Measurements from ENCODE around the gene SLC7A9. TPM values are rescaled to one million over a fixed set of nuclear protein-coding genes. Genes with fewer than 3 reads are reported as not detected.

Gene SLC7A9
- total and polyA plus RNA-seq, 10 of the 15 experiments (the other 5 are each of a cell fraction or from before 2014, with no cell fraction given) = 0.13 to 0.17 TPM; not detected in 8

DNA sequence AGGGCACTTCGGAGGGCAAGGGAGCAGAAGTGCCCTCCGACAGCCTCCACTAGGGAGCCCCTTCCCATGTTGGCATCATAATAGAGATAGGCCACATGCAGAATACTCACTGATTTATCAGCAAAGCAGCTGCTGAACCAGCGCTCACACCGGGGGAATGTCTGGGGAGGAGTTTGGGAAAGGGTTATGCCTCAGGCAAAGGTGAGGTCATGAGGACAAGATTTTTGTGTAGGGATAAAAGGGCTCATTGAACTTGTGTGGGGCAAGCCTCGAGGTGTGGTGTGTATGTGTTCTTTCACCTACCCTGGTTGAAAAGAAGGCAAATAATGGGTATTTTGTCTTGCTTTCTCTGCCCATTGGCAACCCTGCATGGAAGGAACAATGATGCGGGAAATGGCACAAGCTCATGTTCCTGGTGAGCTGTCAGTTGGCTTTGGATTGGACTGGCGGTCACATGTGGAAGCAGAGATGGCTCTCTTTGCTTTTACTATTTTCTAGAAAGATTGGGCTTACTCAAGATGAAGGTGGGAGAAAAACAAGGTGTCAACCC, 39.1 kb upstream of the SLC7A9 start:
- Histone ChIP-seq H3K4me2 (ENCODE audit: control insufficient read depth, insufficient read depth) (no peak overlapping the region), H3K9ac (ENCODE audit: control insufficient read depth, insufficient read depth, low read length) (no peak overlapping the region), H3K27me3 (replicated peaks in 1 of 2; ENCODE audit: control insufficient read depth in 2 of 2, insufficient read depth in 2 of 2, low read length in 1 of 2) (no peaks in the 10 kb centered on the region), H3K79me2 (ENCODE audit: control insufficient read depth, insufficient read depth, low read length) (no peaks in the 10 kb centered on the region), H3K27ac (ENCODE audit: control insufficient read depth, insufficient read depth) (no peak overlapping the region), H2AFZ (ENCODE audit: control insufficient read depth, low read depth, low read length) (no peak overlapping the region), H3K4me3 (no peak overlapping the region), H4K20me1 (ENCODE audit: control insufficient read depth, insufficient read depth) (no peaks in the 10 kb centered on the region), H3K4me1 (ENCODE audit: control insufficient read depth, insufficient read depth, low read length) (no peaks in the 10 kb centered on the region), H3K36me3 (ENCODE audit: control insufficient read depth in 2 of 2, insufficient read depth in 2 of 2, low read length in 1 of 2) (no peaks in the 10 kb centered on the region), H3K9me3 (replicated peaks; ENCODE audit: control insufficient read depth, insufficient read depth, low read length) (no peaks in the 10 kb centered on the region)
- ChIA-PET POLR2A (no interaction called here), CTCF (no interaction called here), SMC1A (ENCODE audit: uncharacterized antibody, unreplicated experiment) (no interaction called here), RAD21 (ENCODE audit: unreplicated experiment) (interaction anchor here (0.6 kb wide), 1 partner anchor 158 kb away, joined by 3 read pairs; no protein-coding TSS in a partner anchor)
- in situ Hi-C loops (cut with MboI) = no loop called here
- no TSS peak for BruUV-seq (replicated peaks)
- 89% methylated on average over 7 of the region's 7 CpGs for WGBS (ENCODE audit: insufficient coverage, insufficient replicate concordance, low lambda C conversion rate, missing lambda C conversion rate)
- intact Hi-C loops (cut with micrococcal nuclease; ENCODE audit: unreplicated experiment) = no loop called here
- FAIRE-seq (no peak), DNase-seq (ENCODE audit: low read depth, low spot score) (no peak), ATAC-seq (no peak)
- no peak for TF ChIP-seq TCF12 (IDR thresholded peaks at IDR 0.05; ENCODE audit: low read depth, low read length)
- no peak for TF ChIP-seq EP300 (IDR thresholded peaks at IDR 0.05; ENCODE audit: borderline replicate concordance in 1 of 2, control insufficient read depth in 1 of 2, low read depth in 2 of 2, low read length in 2 of 2)
- TF ChIP-seq ZNF217 (IDR thresholded peaks at IDR 0.05) = no peak
- TF ChIP-seq LARP7 (IDR thresholded peaks at IDR 0.05) = no peak
- no peak for TF ChIP-seq POLR2A (IDR thresholded peaks at IDR 0.05; ENCODE audit: low read depth, low read length)
- TF ChIP-seq PRDM15 (CRISPR knock-in tag; IDR thresholded peaks at IDR 0.05) = no peak
- TF ChIP-seq BMI1 (IDR thresholded peaks at IDR 0.05; ENCODE audit: borderline replicate concordance) = no peak
- TF ChIP-seq MYC (IDR thresholded peaks at IDR 0.05; ENCODE audit: insufficient read depth, insufficient read length, insufficient replicate concordance, low read length, severe bottlenecking) = no peak
- no peak for TF ChIP-seq NFYA (IDR thresholded peaks at IDR 0.05; ENCODE audit: borderline replicate concordance, low read depth, low read length)
- no peak for TF ChIP-seq SIN3A (IDR thresholded peaks at IDR 0.05; ENCODE audit: low read depth, low read length)
- TF ChIP-seq SPI1 (IDR thresholded peaks at IDR 0.05; ENCODE audit: borderline replicate concordance, insufficient read depth, low read depth, low read length) = no peak
- TF ChIP-seq ZNF207 (IDR thresholded peaks at IDR 0.05; ENCODE audit: borderline replicate concordance) = no peak
- no peak for TF ChIP-seq SREBF2 (IDR thresholded peaks at IDR 0.05; ENCODE audit: low read length)
- no peak for TF ChIP-seq PML (IDR thresholded peaks at IDR 0.05; ENCODE audit: low read length)
- TF ChIP-seq E4F1 (IDR thresholded peaks at IDR 0.05; ENCODE audit: borderline replicate concordance, partially characterized antibody) = no peak
- no peak for TF ChIP-seq IKZF2 (IDR thresholded peaks at IDR 0.05)
